GM23338 (cell line): ENCODE data around the gene MIA.

Experiments
- CREB1 ChIP-seq: fragments of 250-450 bp; sonication (Bioruptor Pico); IDR thresholded peaks from 2 replicates; pipeline ENCODE4 v1.5.0; 2020; ENCODE audit warnings: low read depth, mild to moderate bottlenecking, moderate library complexity
- CTCF ChIP-seq, 2 experiments: fragments of 200-600 bp in 1 of 2; sonication (generic) in 1 of 2; conservative IDR thresholded peaks; 2 replicates each; pipeline versions ENCODE4 v1.5.1 to v1.6.1; 2016 to 2017; ENCODE audit warnings: antibody characterized with exemption in 2 of 2, low read depth in 2 of 2, mild to moderate bottlenecking in 2 of 2, moderate library complexity in 1 of 2
- ETS1 ChIP-seq: IDR thresholded peaks from 2 replicates; pipeline ENCODE4 v1.6.1; 2016; ENCODE audit warnings: antibody characterized with exemption
- EZH2 ChIP-seq: fragments of 200-600 bp; sonication (generic); IDR thresholded peaks from one replicate; pipeline ENCODE4 v1.8.0; 2017; ENCODE audit warnings: antibody characterized with exemption, mild to moderate bottlenecking, low read depth; ENCODE audit not compliant: unreplicated experiment
- EZH2phosphoT487 ChIP-seq: fragments of 200-600 bp; sonication (generic); IDR thresholded peaks from one replicate; pipeline ENCODE4 v1.8.1; 2018; ENCODE audit warnings: antibody characterized with exemption; ENCODE audit not compliant: unreplicated experiment
- JUNB ChIP-seq: IDR thresholded peaks from one replicate; pipeline ENCODE4 v1.6.1; 2016; ENCODE audit warnings: antibody characterized with exemption; ENCODE audit not compliant: unreplicated experiment
- POLR2AphosphoS5 ChIP-seq: IDR thresholded peaks from 2 replicates; pipeline ENCODE4 v1.6.1; 2016; ENCODE audit warnings: antibody characterized with exemption, low read depth
- REST ChIP-seq: IDR thresholded peaks from one replicate; pipeline ENCODE4 v1.6.1; 2018; ENCODE audit warnings: antibody characterized with exemption; ENCODE audit not compliant: unreplicated experiment
- STAT1 ChIP-seq: IDR thresholded peaks from one replicate; pipeline ENCODE4 v1.6.1; 2016; ENCODE audit warnings: antibody characterized with exemption; ENCODE audit not compliant: unreplicated experiment
- ZNF114 ChIP-seq: fragments of 250-450 bp; sonication (Bioruptor Pico); IDR thresholded peaks from 2 replicates; pipeline ENCODE4 v1.5.0; 2020; ENCODE audit warnings: mild to moderate bottlenecking, moderate library complexity
- ZNF331 ChIP-seq: fragments of 250-450 bp; sonication (Bioruptor Pico); IDR thresholded peaks from 2 replicates; pipeline ENCODE4 v1.5.0; 2020; ENCODE audit warnings: low read depth, mild to moderate bottlenecking, moderate library complexity

GRCh38 chr19:40739871-40740703 is 35.2 kb upstream of the MIA start:
- TF ChIP-seq REST (no peak), CTCF (conservative IDR thresholded peaks at IDR 0.05; ENCODE audit: low read depth in 2 of 2) (no peak), POLR2AphosphoS5 (no peak), EZH2phosphoT487 (no peak), CREB1 (CRISPR knock-in tag) (no peak), EZH2 (no peak), ETS1 (no peak), JUNB (no peak), ZNF331 (CRISPR knock-in tag) (no peak), ZNF114 (CRISPR knock-in tag) (no peak), STAT1 (no peak)
